BJ (cell line): Measurements from ENCODE around the gene CKAP2L. TPM values are rescaled to one million over a fixed set of nuclear protein-coding genes. Genes with fewer than 3 reads are reported as not detected.

Source experiments
- CTCF ChIA-PET: fragments of 350-600 bp; formaldehyde crosslinking; extraction: SDS; loops from one replicate; lab custom pipeline; 2021; ENCODE audit warnings: antibody characterized with exemption, inconsistent platforms; lab: Yijun Ruan, JAX
- POLR2A ChIA-PET: fragments of 300-600 bp; sonication (Branson Sonifier 250); formaldehyde crosslinking; extraction: SDS; loops from one replicate; lab custom pipeline; 2021; ENCODE audit warnings: antibody characterized with exemption; lab: Charles Lee
- DNase-seq: peaks from one replicate; pipeline ENCODE4 v3.0.0-alpha.2; 2011; ENCODE audit warnings: low read depth
- H3K27me3 ChIP-seq: 2 replicates; pipeline ENCODE4 v1.6.0; 2011; ENCODE audit warnings: low read length; ENCODE audit not compliant: control insufficient read depth, insufficient read depth
- H3K36me3 ChIP-seq: 2 replicates; pipeline ENCODE4 v1.5.1; 2011; ENCODE audit warnings: low read length; ENCODE audit not compliant: control insufficient read depth, insufficient read depth
- H3K4me3 ChIP-seq: 2 replicates; pipeline ENCODE4 v1.5.1; 2011; ENCODE audit warnings: low read depth, mild to moderate bottlenecking, control low read depth, low read length
- CTCF ChIP-seq: IDR thresholded peaks from 2 replicates; pipeline ENCODE4 v1.5.1; 2011; ENCODE audit warnings: low read depth, mild to moderate bottlenecking, control low read depth, inconsistent platforms, low read length, moderate library complexity; ENCODE audit not compliant: insufficient read depth
- polyA plus RNA-seq: library from polyadenylated mRNA; depleted of rRNA; stranded (reverse); fragments of >200 nt; gene quantifications from 2 replicates; pipeline ENCODE4 v1.2.3, GENCODE V29; 2011

The CKAP2L gene
- polyA plus RNA-seq, 1 experiment: 3.3 TPM

GRCh38 chr2:112756207-112756606 is 8.2 kb downstream of the CKAP2L start:
- no peak overlapping the region for H3K4me3 ChIP-seq
- H3K27me3 ChIP-seq: no peaks in the 10 kb centered on the region
- CTCF ChIA-PET: interaction anchor here (1.0 kb wide), 1 partner anchor 77 kb away, joined by 3 read pairs; no protein-coding TSS in a partner anchor
- H3K36me3 ChIP-seq: no peaks in the 10 kb centered on the region
- POLR2A ChIA-PET: no interaction called here
- TF ChIP-seq CTCF: no peak
- DNase-seq: no peak

GRCh38 chr2:112755444-112755843 is 9.0 kb downstream of the CKAP2L start:
- DNase-seq: no peak
- Histone ChIP-seq H3K4me3 (no peak overlapping the region), H3K36me3 (no peaks in the 10 kb centered on the region), H3K27me3 (no peaks in the 10 kb centered on the region)
- ChIA-PET CTCF (interaction anchor here (0.9 to 4.8 kb wide), 3 partner anchors 16 to 187 kb away, joined by 3 to 62 read pairs (median 4); no protein-coding TSS in a partner anchor), POLR2A (no interaction called here)
- no peak for TF ChIP-seq CTCF

GRCh38 chr2:112754564-112754963 is 9.8 kb downstream of the CKAP2L start:
- no peak overlapping the region for H3K4me3 ChIP-seq
- CTCF ChIA-PET: interaction anchor here (1.3 to 4.8 kb wide), 4 partner anchors 16 to 204 kb away, joined by 4 to 62 read pairs (median 8); no protein-coding TSS in a partner anchor
- no peaks in the 10 kb centered on the region for H3K27me3 ChIP-seq
- H3K36me3 ChIP-seq: no peaks in the 10 kb centered on the region
- DNase-seq: no peak
- POLR2A ChIA-PET: no interaction called here
- no peak for TF ChIP-seq CTCF

GRCh38 chr2:112752667-112753066 is 11.7 kb downstream of the CKAP2L start:
- ChIA-PET POLR2A (interaction anchor here (0.7 kb wide), 1 partner anchor 129 kb away, joined by 3 read pairs; no protein-coding TSS in a partner anchor), CTCF (interaction anchor here (1.6 to 4.8 kb wide), 3 partner anchors 26 to 189 kb away, joined by 4 to 62 read pairs (median 11); no protein-coding TSS in a partner anchor)
- Histone ChIP-seq H3K36me3 (no peaks in the 10 kb centered on the region), H3K4me3 (no peak overlapping the region), H3K27me3 (no peaks in the 10 kb centered on the region)
- DNase-seq: no peak
- TF ChIP-seq CTCF: no peak

- no peak for DNase-seq
- TF ChIP-seq CTCF: no peak
- H3K36me3 ChIP-seq: no peaks in the 10 kb centered on the region
- H3K27me3 ChIP-seq: no peaks in the 10 kb centered on the region
- CTCF ChIA-PET: interaction anchor here (0.6 to 4.8 kb wide), 3 partner anchors 17 to 190 kb away, joined by 4 to 62 read pairs (median 9); no protein-coding TSS in a partner anchor
- no peak overlapping the region for H3K4me3 ChIP-seq
- POLR2A ChIA-PET: no interaction called here
Measured at GRCh38 chr2:112751451-112752197, 12.8 kb downstream of the CKAP2L start.
